Hepatocyte (in vitro differentiated cells): ENCODE results near the gene CAB39.

Experiments
- EZH2 ChIP-seq: fragments of 200-600 bp; sonication (generic); IDR thresholded peaks from 2 replicates; pipeline ENCODE4 v1.6.1; 2016; ENCODE audit warnings: antibody characterized with exemption, mild to moderate bottlenecking, borderline replicate concordance
- TF ChIP-seq, protein P1 (sequence below): fragments of 200-600 bp; sonication (generic); IDR thresholded peaks from 2 replicates; pipeline ENCODE4 v1.5.1; 2016; ENCODE audit warnings: antibody characterized with exemption, mild to moderate bottlenecking; ENCODE audit not compliant: poor library complexity

DNA sequence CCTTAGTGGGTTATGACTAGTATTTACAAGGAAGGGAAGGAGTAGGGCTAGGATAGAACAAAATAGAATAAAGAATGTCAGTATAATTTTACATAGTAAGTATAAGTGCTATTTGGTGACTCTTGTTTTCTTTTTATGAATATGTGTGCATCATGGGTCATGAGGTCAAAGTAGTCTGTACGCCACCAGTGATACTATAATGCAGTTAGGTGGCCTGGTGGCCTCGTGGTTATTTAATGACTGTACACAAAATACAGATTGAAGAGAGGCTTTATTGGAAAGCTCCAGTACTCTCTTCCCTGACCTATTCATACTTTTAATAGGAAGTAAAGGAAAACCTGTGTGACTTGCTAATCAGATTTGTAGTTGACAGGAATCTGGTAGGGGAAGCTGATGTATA lies 27.3 kb downstream of the CAB39 start:
- TF ChIP-seq, protein P1, sequence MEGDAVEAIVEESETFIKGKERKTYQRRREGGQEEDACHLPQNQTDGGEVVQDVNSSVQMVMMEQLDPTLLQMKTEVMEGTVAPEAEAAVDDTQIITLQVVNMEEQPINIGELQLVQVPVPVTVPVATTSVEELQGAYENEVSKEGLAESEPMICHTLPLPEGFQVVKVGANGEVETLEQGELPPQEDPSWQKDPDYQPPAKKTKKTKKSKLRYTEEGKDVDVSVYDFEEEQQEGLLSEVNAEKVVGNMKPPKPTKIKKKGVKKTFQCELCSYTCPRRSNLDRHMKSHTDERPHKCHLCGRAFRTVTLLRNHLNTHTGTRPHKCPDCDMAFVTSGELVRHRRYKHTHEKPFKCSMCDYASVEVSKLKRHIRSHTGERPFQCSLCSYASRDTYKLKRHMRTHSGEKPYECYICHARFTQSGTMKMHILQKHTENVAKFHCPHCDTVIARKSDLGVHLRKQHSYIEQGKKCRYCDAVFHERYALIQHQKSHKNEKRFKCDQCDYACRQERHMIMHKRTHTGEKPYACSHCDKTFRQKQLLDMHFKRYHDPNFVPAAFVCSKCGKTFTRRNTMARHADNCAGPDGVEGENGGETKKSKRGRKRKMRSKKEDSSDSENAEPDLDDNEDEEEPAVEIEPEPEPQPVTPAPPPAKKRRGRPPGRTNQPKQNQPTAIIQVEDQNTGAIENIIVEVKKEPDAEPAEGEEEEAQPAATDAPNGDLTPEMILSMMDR = no peak
- TF ChIP-seq EZH2 = no peak
